Ectodermal cell (in vitro differentiated cells): ENCODE measurements around the gene TSHZ1.

Source experiments
- H3K27ac ChIP-seq: 2 replicates; pipeline ENCODE4 v1.7.0; 2013; ENCODE audit warnings: mild to moderate bottlenecking, low read depth, low read length; ENCODE audit not compliant: insufficient read depth, poor library complexity, severe bottlenecking
- H3K27me3 ChIP-seq: 2 replicates; pipeline ENCODE4 v1.7.0; 2013; ENCODE audit warnings: mild to moderate bottlenecking, low read length; ENCODE audit not compliant: insufficient read depth, control insufficient read depth, poor library complexity, severe bottlenecking
- H3K36me3 ChIP-seq: one replicate; pipeline ENCODE4 v1.7.0; 2013; ENCODE audit warnings: low read length; ENCODE audit not compliant: control insufficient read depth, insufficient read depth
- H3K4me1 ChIP-seq: one replicate; pipeline ENCODE4 v1.7.0; 2013; ENCODE audit warnings: low read length; ENCODE audit not compliant: control insufficient read depth, insufficient read depth
- H3K4me3 ChIP-seq: 2 replicates; pipeline ENCODE4 v1.7.0; 2013; ENCODE audit warnings: low read depth, low read length, control low read depth; ENCODE audit not compliant: insufficient read depth
- H3K9me3 ChIP-seq: 2 replicates; pipeline ENCODE4 v1.7.0; 2013; ENCODE audit warnings: mild to moderate bottlenecking, low read length, moderate library complexity; ENCODE audit not compliant: control insufficient read depth
- WGBS, 2 experiments: methylation state at CpG; one replicate each; pipeline ENCODE4 v1.1.7; 2013; ENCODE audit warnings: missing lambda C conversion rate in 2 of 2; 5-methylcytosine and 5-hydroxymethylcytosine counted together

Gene TSHZ1

GRCh38 chr18:75304678-75305557 is 94.3 kb downstream of the TSHZ1 start:
- no peaks in the 10 kb centered on the region for H3K27me3 ChIP-seq
- no peak overlapping the region for H3K4me3 ChIP-seq
- no peaks in the 10 kb centered on the region for H3K9me3 ChIP-seq
- 88 to 89% methylated on average over 27 of the region's 27 CpGs for WGBS, 2 experiments
- no peaks in the 10 kb centered on the region for H3K4me1 ChIP-seq
- H3K36me3 ChIP-seq = no peaks in the 10 kb centered on the region
- H3K27ac ChIP-seq = no peak overlapping the region

DNA sequence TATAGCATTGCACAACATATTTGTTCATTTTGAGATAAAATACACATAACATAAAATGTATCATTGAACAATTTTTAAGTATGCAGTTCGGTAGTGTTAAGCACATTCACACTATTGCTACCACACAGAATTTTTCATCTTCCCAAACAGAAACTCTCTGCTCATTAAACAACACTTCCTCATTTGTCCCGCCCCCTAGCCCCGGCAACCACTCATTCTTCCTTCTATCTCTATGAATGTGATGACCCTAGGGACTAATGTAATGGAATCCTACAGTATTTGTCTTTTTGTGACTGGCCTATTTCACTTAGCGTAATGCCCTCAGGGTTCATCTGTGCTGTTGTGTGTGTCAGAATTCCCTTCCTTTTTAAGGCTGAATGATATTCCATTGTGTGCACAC is 95.4 kb downstream of the TSHZ1 start:
- Histone ChIP-seq H3K4me1 (no peaks in the 10 kb centered on the region), H3K36me3 (no peaks in the 10 kb centered on the region), H3K9me3 (no peaks in the 10 kb centered on the region), H3K27me3 (no peaks in the 10 kb centered on the region), H3K4me3 (no peak overlapping the region), H3K27ac (no peak overlapping the region)
- WGBS, 2 experiments = 86 to 96% methylated on average over 4 of the region's 4 CpGs

- Histone ChIP-seq H3K9me3 (no peaks in the 10 kb centered on the region), H3K4me1 (no peaks in the 10 kb centered on the region), H3K36me3 (no peaks in the 10 kb centered on the region), H3K27me3 (no peaks in the 10 kb centered on the region), H3K27ac (no peak overlapping the region), H3K4me3 (no peak overlapping the region)
- 86 to 100% methylated on average over 2 of the region's 2 CpGs for WGBS, 2 experiments
These were observed 96.9 kb downstream of the TSHZ1 start for GRCh38 chr18:75307530-75307929.

DNA sequence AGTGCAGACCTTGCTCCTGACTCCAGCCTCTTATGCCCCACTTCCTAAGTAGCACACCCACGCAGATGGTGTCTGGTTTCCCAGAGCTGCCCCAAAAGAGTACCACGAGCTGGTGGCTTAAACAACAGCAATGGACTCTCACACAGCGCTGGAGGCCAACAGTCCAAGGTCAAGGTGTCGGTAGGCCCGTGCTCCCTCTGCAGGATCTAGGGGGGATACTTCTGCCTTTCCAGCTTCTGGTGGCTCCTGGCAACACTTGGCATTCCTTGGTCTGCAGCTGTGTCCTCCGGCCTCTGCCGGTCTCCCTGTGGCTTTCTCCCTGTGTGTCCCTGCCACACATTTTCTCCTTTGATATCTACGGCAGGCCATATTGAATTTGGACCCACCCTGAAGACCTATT is 99.0 kb downstream of the TSHZ1 start:
- WGBS, 2 experiments = 81% methylated on average over 8 of the region's 8 CpGs
- H3K4me1 ChIP-seq = no peaks in the 10 kb centered on the region
- no peaks in the 10 kb centered on the region for H3K27me3 ChIP-seq
- no peak overlapping the region for H3K4me3 ChIP-seq
- no peaks in the 10 kb centered on the region for H3K36me3 ChIP-seq
- no peak overlapping the region for H3K27ac ChIP-seq
- no peaks in the 10 kb centered on the region for H3K9me3 ChIP-seq

DNA sequence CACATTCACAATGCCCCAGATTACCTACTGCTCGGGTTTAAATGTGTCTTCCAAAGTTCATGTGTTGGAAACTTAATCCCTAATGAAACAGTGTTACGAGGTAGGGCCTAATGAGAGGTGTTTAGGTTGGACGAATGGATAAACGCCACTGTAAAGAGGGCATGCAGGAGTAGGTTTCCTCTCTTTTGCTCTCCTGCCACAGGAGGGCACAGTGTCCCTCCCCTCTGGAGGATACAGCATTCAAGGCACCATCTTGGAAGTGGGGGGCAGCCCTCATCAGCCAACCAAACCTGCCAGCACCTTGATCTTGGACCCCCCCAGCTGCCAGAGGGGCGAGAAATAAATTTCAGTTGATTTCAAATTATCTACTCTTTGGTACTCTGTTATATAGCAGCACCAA is 103.5 kb downstream of the TSHZ1 start:
- Histone ChIP-seq H3K27me3 (no peaks in the 10 kb centered on the region), H3K27ac (no peak overlapping the region), H3K4me1 (no peaks in the 10 kb centered on the region), H3K4me3 (no peak overlapping the region), H3K9me3 (no peaks in the 10 kb centered on the region), H3K36me3 (no peaks in the 10 kb centered on the region)
- WGBS, 2 experiments = 89 to 94% methylated on average over 5 of the region's 5 CpGs

DNA sequence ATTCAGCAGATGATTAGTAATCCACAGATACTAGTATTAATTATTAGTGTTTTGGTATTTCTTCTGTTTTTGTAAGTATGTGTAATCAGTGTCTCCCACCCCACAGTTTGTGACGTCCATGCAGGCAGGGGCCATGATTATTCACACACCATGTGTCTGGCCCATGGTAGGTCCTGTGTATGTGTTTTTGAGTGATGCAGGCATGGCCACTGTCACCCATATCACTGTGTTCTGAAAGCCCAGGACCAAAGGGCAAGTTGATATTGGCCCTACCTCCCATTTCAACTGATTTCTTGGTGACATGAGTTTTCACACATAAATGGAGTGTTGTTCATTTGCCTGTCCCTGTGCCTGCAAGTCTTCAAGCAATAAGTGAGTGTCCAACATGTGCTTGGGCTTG is 104.0 kb downstream of the TSHZ1 start:
- 86 to 100% methylated on average over 1 of the region's 1 CpG for WGBS, 2 experiments
- Histone ChIP-seq H3K27me3 (no peaks in the 10 kb centered on the region), H3K27ac (no peak overlapping the region), H3K36me3 (no peaks in the 10 kb centered on the region), H3K4me3 (no peak overlapping the region), H3K9me3 (no peaks in the 10 kb centered on the region), H3K4me1 (no peaks in the 10 kb centered on the region)

GRCh38 chr18:75316223-75316622 is 105.6 kb downstream of the TSHZ1 start:
- H3K36me3 ChIP-seq = no peaks in the 10 kb centered on the region
- no peaks in the 10 kb centered on the region for H3K4me1 ChIP-seq
- WGBS, 2 experiments = 93% methylated on average over 10 of the region's 10 CpGs
- no peak overlapping the region for H3K4me3 ChIP-seq
- H3K9me3 ChIP-seq = no peaks in the 10 kb centered on the region
- no peak overlapping the region for H3K27ac ChIP-seq
- H3K27me3 ChIP-seq = no peaks in the 10 kb centered on the region

- Histone ChIP-seq H3K27me3 (no peaks in the 10 kb centered on the region), H3K9me3 (no peaks in the 10 kb centered on the region), H3K36me3 (no peaks in the 10 kb centered on the region), H3K4me1 (no peaks in the 10 kb centered on the region), H3K27ac (no peak overlapping the region), H3K4me3 (no peak overlapping the region)
- 93 to 96% methylated on average over 8 of the region's 8 CpGs for WGBS, 2 experiments
These were observed 106.2 kb downstream of the TSHZ1 start for GRCh38 chr18:75316826-75317225.

DNA sequence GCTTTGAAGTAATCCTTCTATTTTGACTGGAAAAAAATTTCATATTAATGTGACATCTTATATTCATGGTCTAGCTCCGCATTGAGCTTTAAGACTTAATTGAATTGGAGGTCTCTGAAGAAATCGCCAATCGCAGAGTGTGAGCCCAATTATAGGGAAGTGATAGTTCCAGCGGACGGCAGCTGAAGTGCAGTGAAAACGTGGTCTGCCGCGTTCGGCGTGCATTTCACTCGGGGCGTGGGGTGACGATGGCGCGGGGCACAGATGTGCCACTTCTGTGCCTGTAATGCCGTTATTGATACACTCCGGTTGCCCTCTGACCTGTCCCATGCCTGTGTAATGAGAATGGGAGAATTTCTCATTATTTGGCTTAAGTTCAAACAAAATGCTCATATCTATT is 106.7 kb downstream of the TSHZ1 start:
- Histone ChIP-seq H3K9me3 (no peaks in the 10 kb centered on the region), H3K27ac (no peak overlapping the region), H3K27me3 (no peaks in the 10 kb centered on the region), H3K36me3 (no peaks in the 10 kb centered on the region), H3K4me3 (no peak overlapping the region), H3K4me1 (no peaks in the 10 kb centered on the region)
- WGBS, 2 experiments = 95 to 96% methylated on average over 17 of the region's 17 CpGs

DNA sequence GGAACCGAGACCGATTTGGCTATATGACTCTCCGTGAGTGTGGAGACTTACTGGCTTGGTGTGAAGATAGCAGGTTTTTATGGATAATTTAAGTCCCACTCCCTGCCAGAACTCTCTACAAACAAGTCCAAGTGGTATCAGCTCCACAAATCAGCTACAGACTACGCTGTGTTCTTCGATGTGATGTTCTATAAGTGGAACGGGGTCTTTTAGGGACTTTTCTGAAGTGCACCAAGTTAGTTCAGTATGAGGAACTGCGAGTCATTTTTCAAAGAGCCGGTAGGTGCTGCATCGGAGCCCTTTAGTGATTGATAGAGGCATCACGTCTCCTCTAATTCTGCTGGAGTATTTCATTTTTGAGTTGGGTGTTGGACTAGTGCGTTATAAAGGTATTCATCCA is 107.1 kb downstream of the TSHZ1 start:
- no peak overlapping the region for H3K27ac ChIP-seq
- H3K9me3 ChIP-seq = no peaks in the 10 kb centered on the region
- H3K27me3 ChIP-seq = no peaks in the 10 kb centered on the region
- no peaks in the 10 kb centered on the region for H3K4me1 ChIP-seq
- H3K4me3 ChIP-seq = no peak overlapping the region
- H3K36me3 ChIP-seq = no peaks in the 10 kb centered on the region
- 95% methylated on average over 7 to 10 of the region's 11 CpGs for WGBS, 2 experiments
